HG02571 (cell line): ENCODE measurements around the gene CHMP1A.

ENCODE experiments used
- ATAC-seq: cut with Tn5 transposase; IDR thresholded peaks from one replicate; pipeline ENCODE4 v1.9.1; 2021; ENCODE audit warnings: mild to moderate bottlenecking, moderate library complexity; ENCODE audit not compliant: unreplicated experiment

Gene CHMP1A

GRCh38 chr16:89629827-89630610, 27.5 kb downstream of the CHMP1A start:
- ATAC-seq = no peak

GRCh38 chr16:89624777-89625761, 32.4 kb downstream of the CHMP1A start:
- no peak for ATAC-seq

GRCh38 chr16:89623511-89624261, 33.8 kb downstream of the CHMP1A start:
- no peak for ATAC-seq

- no peak for ATAC-seq
Measured at GRCh38 chr16:89621698-89622409, 35.7 kb downstream of the CHMP1A start.

- no peak for ATAC-seq
Measured at GRCh38 chr16:89621136-89621697, 36.3 kb downstream of the CHMP1A start.

- ATAC-seq = no peak
Measured at GRCh38 chr16:89620406-89620841, 37.1 kb downstream of the CHMP1A start.

GRCh38 chr16:89619840-89620239, 37.7 kb downstream of the CHMP1A start:
- ATAC-seq = no peak

- no peak for ATAC-seq
Measured at GRCh38 chr16:89618109-89618998, 39.2 kb downstream of the CHMP1A start.

GRCh38 chr16:89617036-89617435, 40.5 kb downstream of the CHMP1A start:
- no peak for ATAC-seq

GRCh38 chr16:89616623-89617022, 40.9 kb downstream of the CHMP1A start:
- ATAC-seq = no peak

GRCh38 chr16:89615596-89616090, 41.9 kb downstream of the CHMP1A start:
- no peak for ATAC-seq

- ATAC-seq = no peak
Measured at GRCh38 chr16:89615176-89615575, 42.3 kb downstream of the CHMP1A start.

GRCh38 chr16:89613954-89614459, 43.5 kb downstream of the CHMP1A start:
- ATAC-seq = no peak

- no peak for ATAC-seq
Measured at GRCh38 chr16:89613231-89613953, 44.1 kb downstream of the CHMP1A start, which contains the start of gene DPEP1. Gene DPEP1, plus strand, starts transcription at chr16:89613642. Its CDS starts 16,769 bp downstream, at chr16:89630411.

- no peak for ATAC-seq
Measured at GRCh38 chr16:89612415-89613166, 44.9 kb downstream of the CHMP1A start.

GRCh38 chr16:89610108-89610453, 47.4 kb downstream of the CHMP1A start:
- ATAC-seq = no peak
